MCF 10A (cell line): ENCODE results near the gene KCNQ5. TPM values are rescaled to one million over a fixed set of nuclear protein-coding genes. Genes with fewer than 3 reads are reported as not detected.

Source experiments
- BruUV-seq: library from RNA; stranded (reverse); fragments of 400-500 nt; replicated peaks from 2 replicates; lab custom pipeline; 2021; lab: Mats Ljungman, UMichigan
- CTCF ChIA-PET: fragments of 300-600 bp; sonication (Branson Sonifier 250); formaldehyde crosslinking; extraction: SDS; loops from one replicate; lab custom pipeline; 2021; ENCODE audit warnings: antibody characterized with exemption, inconsistent platforms; lab: Yijun Ruan, JAX
- POLR2A ChIA-PET: fragments of 300-600, 350-650 bp; sonication (Branson Sonifier 250); formaldehyde crosslinking; extraction: SDS; loops from one replicate; lab custom pipeline; 2020; ENCODE audit warnings: antibody characterized with exemption, inconsistent platforms; lab: Yijun Ruan, JAX
- DNase-seq: peaks from one replicate; pipeline ENCODE4 v3.0.0-alpha.2; 2018; ENCODE audit not compliant: unreplicated experiment
- H3K27ac Mint-ChIP-seq: one replicate; pipeline ENCODE4 v1.8.0; 2022; ENCODE audit warnings: mild to moderate bottlenecking, low read depth, mixed read lengths; ENCODE audit not compliant: unreplicated experiment
- H3K27me3 Mint-ChIP-seq: one replicate; pipeline ENCODE4 v1.8.0; 2022; ENCODE audit warnings: mixed read lengths; ENCODE audit not compliant: insufficient read depth, unreplicated experiment
- H3K36me3 Mint-ChIP-seq: one replicate; pipeline ENCODE4 v1.8.0; 2022; ENCODE audit warnings: mild to moderate bottlenecking, moderate library complexity, mixed read lengths; ENCODE audit not compliant: insufficient read depth, unreplicated experiment
- H3K4me1 Mint-ChIP-seq: one replicate; pipeline ENCODE4 v1.8.0; 2022; ENCODE audit warnings: mixed read lengths; ENCODE audit not compliant: insufficient read depth, unreplicated experiment
- H3K4me3 Mint-ChIP-seq: one replicate; pipeline ENCODE4 v1.8.0; 2022; ENCODE audit warnings: mild to moderate bottlenecking, moderate library complexity, mixed read lengths; ENCODE audit not compliant: unreplicated experiment
- H3K9me3 Mint-ChIP-seq: one replicate; pipeline ENCODE4 v1.8.0; 2022; ENCODE audit warnings: mixed read lengths; ENCODE audit not compliant: unreplicated experiment
- intact Hi-C: fragments of 100-400 bp; cut with micrococcal nuclease; formaldehyde crosslinking; loops from 2 replicates; pipeline ENCODE4 v1.14.1; 2022
- total RNA-seq: library from RNA; stranded (reverse); gene quantifications from 2 replicates; pipeline ENCODE4 v1.2.3, GENCODE V29; 2022
- TF ChIP-seq, protein P1 (sequence below): fragments of 200-600 bp; IDR thresholded peaks from one replicate; pipeline ENCODE4 v1.8.0; 2022; ENCODE audit warnings: antibody characterized with exemption, mild to moderate bottlenecking; ENCODE audit not compliant: unreplicated experiment

KCNQ5 gene
- total RNA-seq, 1 experiment from 2014 or later, result 10.3 TPM

DNA sequence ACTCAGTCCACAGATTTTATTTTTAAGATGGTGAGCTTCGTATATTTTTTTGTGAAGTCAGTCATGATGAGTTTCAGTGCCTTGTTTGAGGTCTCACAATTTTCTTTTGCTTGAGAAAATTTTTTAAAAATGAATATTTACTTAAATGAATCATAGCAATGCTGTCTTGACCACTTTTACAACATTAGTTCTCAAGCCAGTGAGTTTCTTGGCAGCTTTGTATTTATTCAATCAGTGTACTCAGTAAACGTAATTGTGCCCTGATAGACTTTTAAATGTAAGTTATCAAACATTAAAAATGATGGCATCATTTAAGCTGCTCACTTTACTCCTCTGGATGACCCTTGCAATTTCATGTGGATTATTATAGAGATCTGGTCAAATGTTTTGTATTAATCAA, 342.1 kb downstream of the KCNQ5 start:
- H3K9me3 Mint-ChIP-seq, result no peaks in the 10 kb centered on the region

DNA sequence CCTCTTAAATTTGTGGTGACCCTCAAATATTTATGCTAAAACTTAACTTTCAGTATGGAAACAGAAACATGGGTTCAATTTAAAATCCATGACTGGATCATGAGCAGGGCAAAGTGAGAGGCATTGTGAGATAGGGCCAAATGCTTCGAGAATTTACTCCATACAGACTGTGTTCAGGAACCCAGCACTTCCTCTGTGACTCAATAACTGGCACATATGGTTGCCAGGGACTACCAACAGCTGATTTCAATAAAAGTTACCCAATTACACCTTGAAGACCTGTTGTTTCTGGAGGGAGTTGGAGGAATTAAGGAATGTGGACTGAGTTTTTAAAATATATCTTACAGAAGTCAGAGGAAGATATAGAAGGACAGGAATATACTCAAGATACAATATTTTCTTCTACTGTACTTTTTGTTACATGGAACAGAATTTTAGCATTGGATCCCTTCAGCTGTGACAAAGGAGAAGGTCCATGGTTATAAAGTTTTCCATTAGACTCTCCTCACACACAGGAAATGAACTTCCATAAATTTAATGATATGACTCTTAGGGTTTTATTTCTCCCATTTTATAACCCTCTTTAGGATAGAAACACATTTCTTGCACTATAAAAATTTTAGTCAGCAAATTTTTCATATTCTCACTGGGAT, 344.9 kb downstream of the KCNQ5 start:
- ChIA-PET POLR2A (no interaction called here), CTCF (no interaction called here)
- intact Hi-C loops, result no loop called here
- DNase-seq, result peak; percentile 68
- peaks cover 30% of the 10 kb centered on the region for H3K4me1 Mint-ChIP-seq
- no peak overlapping the region for H3K4me3 Mint-ChIP-seq
- H3K27ac Mint-ChIP-seq, result peak overlapping the region; percentile 55
- no peaks in the 10 kb centered on the region for H3K36me3 Mint-ChIP-seq
- BruUV-seq, result no TSS peak
- TF ChIP-seq, protein P1, sequence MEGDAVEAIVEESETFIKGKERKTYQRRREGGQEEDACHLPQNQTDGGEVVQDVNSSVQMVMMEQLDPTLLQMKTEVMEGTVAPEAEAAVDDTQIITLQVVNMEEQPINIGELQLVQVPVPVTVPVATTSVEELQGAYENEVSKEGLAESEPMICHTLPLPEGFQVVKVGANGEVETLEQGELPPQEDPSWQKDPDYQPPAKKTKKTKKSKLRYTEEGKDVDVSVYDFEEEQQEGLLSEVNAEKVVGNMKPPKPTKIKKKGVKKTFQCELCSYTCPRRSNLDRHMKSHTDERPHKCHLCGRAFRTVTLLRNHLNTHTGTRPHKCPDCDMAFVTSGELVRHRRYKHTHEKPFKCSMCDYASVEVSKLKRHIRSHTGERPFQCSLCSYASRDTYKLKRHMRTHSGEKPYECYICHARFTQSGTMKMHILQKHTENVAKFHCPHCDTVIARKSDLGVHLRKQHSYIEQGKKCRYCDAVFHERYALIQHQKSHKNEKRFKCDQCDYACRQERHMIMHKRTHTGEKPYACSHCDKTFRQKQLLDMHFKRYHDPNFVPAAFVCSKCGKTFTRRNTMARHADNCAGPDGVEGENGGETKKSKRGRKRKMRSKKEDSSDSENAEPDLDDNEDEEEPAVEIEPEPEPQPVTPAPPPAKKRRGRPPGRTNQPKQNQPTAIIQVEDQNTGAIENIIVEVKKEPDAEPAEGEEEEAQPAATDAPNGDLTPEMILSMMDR, result no peak
- H3K9me3 Mint-ChIP-seq, result no peaks in the 10 kb centered on the region
- no peaks in the 10 kb centered on the region for H3K27me3 Mint-ChIP-seq

More for the DNA sequence above, 342.1 kb downstream of the KCNQ5 start:
- H3K27ac Mint-ChIP-seq, result no peak overlapping the region
- no peak overlapping the region for H3K4me3 Mint-ChIP-seq
- no peaks in the 10 kb centered on the region for H3K27me3 Mint-ChIP-seq
- intact Hi-C loops, result no loop called here
- CTCF ChIA-PET, result interaction anchor here (0.7 kb wide), 1 partner anchor 8 kb away, joined by 5 read pairs; no protein-coding TSS in a partner anchor
- TF ChIP-seq, protein P1, result no peak
- POLR2A ChIA-PET, result no interaction called here
- H3K36me3 Mint-ChIP-seq, result no peaks in the 10 kb centered on the region
- peaks cover 23% of the 10 kb centered on the region for H3K4me1 Mint-ChIP-seq
- DNase-seq, result no peak
- no TSS peak for BruUV-seq

DNA sequence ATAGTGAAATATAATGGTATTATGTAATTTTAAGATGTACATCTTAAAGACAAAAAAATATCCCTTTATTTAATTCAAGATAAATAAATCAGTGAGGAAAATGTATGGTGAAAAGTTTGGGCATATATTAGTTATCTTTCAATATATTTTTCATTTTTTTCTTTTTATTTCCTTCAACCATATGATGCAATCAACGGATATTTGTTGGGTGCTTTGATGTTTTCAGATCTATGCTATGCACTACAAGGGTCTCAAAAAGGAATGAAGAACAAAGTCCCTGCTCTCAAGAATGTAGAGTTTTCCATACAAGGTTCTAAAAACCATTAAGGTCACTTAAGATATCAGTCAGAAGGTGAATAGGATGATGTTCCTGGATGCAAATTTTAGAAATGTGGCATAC, 345.5 kb downstream of the KCNQ5 start:
- Mint-ChIP-seq H3K9me3 (no peaks in the 10 kb centered on the region), H3K4me1 (peaks cover 30% of the 10 kb centered on the region), H3K36me3 (no peaks in the 10 kb centered on the region), H3K27ac (no peak overlapping the region), H3K27me3 (no peaks in the 10 kb centered on the region), H3K4me3 (no peak overlapping the region)
- BruUV-seq, result no TSS peak
- ChIA-PET POLR2A (no interaction called here), CTCF (no interaction called here)
- TF ChIP-seq, protein P1, result no peak
- no peak for DNase-seq
- intact Hi-C loops, result no loop called here

DNA sequence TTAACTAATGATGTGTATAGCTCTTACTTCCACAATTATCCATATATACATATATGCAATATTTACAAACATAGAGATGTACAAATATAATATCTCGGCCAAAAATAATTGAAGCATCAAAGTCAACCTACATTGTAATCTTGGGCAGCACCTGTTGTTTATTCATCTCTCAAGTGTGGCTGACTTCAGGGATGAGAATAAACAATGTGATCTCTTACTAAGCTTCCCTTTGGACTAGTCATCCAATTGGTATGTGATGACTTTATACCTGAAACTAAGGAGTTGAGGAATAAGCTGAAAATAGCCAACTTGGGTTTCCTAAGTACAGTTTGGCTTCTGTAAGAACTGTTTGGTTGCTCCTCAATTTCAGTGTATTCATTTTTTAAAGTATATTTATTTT, 346.8 kb downstream of the KCNQ5 start:
- ChIA-PET POLR2A (no interaction called here), CTCF (interaction anchor here (0.5 to 0.6 kb wide), 2 partner anchors 182 to 330 kb away, joined by 4 to 5 read pairs; no protein-coding TSS in a partner anchor)
- H3K27ac Mint-ChIP-seq, result peak overlapping the region; percentile 11
- TF ChIP-seq, protein P1, result no peak
- DNase-seq, result peak; percentile 74
- intact Hi-C loops, result no loop called here
- no peaks in the 10 kb centered on the region for H3K27me3 Mint-ChIP-seq
- H3K9me3 Mint-ChIP-seq, result no peaks in the 10 kb centered on the region
- H3K4me3 Mint-ChIP-seq, result no peak overlapping the region
- no TSS peak for BruUV-seq
- H3K36me3 Mint-ChIP-seq, result no peaks in the 10 kb centered on the region
- H3K4me1 Mint-ChIP-seq, result peaks cover 30% of the 10 kb centered on the region
